ENCODE measurements around the gene SLC4A5.
"Not testable (repeated sequence)": the region's sequence is repeated elsewhere in the genome, so short reads cannot be mapped to it uniquely, and the experiment has no call there.

Gene SLC4A5

DNA sequence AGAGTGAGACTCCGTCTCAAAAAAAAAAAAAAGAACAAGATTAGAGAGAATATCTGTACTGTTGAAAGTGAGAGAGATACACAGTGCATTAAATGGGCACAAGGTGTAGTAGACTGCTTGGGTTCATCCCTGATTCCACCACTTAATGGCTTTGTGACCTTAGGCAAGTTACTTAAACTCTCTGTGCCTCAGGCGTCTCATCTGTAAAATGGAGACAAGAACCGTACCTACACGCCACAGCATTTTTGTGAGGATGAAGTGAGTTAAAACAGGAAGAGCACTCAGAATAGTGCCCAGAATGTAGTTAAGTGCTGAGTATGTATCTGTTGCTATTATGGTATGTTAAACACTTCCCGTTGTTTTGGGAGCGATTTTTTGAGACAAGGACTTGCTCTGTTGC lies 80.5 kb downstream of the SLC4A5 start:
- no peak for DNase-seq

DNA sequence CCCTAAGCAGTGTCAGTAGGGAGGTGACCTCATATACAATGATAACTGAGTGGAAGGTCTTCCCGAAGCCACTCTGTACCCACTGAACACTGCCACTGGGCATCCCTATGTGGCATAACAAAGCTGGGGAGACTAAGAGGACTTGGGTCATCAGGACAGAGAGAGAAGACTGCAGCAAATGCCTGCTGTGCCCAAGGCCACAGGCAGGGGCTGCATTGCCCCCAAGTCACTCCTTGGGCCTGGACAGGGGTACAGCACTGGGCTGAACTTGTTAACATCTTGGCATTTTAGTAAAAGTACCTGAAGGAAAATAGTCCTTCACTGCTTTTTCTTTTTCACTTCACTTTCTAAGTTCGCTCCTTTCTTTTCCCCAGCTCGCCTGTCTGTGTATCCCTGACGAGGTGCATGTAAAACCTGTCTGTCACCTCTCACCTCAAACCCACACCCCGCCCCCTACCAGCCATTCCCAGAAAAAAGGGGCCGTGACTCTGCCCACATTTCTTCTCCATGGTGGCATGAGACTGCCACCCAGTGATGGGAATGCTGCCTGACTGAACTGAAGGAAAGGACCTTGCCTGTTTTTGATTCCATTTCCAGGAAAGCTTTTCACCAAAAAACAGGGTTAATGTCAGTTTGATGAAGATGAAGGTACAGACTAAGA lies 81.9 kb downstream of the SLC4A5 start:
- DNase-seq = peak; percentile 4

DNA sequence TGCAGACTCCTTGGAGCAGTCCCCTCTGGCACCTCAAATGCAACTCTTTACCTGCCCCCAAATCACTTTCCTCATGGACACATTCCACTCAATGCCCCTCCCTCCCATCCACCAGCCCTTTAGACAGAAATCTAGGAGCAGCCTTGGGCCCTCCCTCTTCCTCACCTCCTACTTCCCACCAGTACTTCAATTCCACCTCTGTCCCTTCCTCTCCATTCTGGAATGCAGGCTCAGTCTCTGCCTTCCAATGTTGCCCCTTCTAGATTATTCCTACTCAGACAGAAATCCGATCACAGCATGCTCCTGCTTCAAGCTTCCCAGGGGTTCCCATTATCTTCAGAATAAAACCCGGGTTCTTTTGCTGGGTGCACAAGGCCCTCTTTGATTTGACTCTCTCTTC lies 82.7 kb downstream of the SLC4A5 start:
- no peak for DNase-seq

DNA sequence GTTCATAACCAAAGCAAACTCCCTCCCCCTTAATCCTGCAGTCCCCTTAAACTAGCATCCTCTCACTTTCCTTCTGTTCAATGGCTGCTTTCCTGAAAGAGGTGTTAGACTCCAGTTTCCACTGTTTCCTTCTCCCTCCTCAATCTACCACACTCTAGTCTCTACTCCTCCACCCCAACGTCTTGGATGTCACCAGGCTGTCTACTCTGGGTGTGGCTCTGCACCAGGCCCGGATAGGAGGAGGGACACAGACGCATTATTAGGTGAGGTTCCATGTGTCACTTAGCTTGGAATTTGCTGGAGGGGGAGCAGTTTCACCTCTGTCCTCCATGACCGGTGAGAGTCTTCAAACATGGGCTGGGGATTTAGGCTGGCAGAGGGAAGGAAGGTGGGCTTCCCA lies 83.5 kb downstream of the SLC4A5 start:
- DNase-seq = no peak

DNA sequence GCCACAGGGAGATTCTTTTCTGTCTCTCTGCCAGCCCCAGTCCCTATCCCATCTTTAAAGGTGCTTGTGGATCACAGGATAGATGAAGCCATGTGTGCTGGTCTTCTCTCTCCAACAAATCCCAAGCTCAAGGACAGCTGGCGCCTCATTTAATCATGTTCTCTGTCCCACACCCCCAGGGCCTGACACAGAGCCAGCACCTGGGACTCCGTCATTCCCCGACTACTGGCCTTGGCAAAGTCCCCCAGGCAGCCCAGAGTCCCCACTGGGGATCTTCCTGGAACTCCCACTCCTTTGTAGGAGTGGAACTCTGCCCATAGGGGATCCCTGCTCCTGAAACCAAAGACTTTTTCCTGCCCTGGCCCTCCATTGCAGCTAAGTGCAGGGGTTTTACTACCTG lies 84.0 kb downstream of the SLC4A5 start:
- no peak for DNase-seq

DNA sequence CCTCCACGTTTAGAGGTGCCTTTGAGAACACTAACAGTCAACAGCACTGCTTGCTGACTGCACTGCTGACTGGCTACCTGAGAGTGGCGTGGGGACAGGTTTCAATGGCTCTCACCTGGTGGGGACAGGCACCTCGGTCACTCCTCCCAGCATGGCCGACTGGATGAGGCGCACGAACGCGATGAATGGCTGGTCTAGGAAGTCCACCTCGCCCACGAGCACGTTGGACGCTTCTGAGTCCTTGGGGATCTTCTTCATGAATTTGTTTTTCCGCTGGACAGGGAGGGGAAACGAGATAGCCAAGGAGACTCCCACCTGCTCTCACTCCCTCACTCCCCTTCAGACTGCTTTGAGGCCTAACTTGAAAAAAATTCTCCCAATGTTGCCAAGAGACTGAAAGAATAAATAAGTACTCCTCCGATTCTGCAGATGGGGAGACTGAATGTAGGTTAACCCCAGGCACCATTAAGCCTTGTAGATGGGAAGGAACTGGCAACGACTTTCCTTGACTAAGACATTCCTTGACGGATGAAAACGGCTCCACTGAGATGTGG lies 87.5 kb downstream of the SLC4A5 start:
- no peak for DNase-seq

DNA sequence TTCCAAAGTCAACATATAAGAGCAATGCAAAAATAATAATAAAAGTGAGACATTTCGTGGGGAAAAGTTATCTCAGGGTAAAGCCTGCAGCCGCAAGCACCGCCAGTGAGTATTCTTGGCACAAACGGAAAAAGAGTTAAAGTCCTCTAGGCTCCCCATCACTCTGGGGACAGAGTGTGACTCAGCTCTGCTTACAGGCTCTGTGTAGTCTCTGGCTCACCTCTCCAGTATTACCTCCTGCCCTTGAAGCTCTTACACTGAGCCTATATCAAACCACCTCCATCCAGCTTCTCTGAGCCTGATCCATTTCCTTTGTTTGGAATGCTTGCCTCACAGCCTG lies 89.3 kb downstream of the SLC4A5 start:
- no peak for DNase-seq

DNA sequence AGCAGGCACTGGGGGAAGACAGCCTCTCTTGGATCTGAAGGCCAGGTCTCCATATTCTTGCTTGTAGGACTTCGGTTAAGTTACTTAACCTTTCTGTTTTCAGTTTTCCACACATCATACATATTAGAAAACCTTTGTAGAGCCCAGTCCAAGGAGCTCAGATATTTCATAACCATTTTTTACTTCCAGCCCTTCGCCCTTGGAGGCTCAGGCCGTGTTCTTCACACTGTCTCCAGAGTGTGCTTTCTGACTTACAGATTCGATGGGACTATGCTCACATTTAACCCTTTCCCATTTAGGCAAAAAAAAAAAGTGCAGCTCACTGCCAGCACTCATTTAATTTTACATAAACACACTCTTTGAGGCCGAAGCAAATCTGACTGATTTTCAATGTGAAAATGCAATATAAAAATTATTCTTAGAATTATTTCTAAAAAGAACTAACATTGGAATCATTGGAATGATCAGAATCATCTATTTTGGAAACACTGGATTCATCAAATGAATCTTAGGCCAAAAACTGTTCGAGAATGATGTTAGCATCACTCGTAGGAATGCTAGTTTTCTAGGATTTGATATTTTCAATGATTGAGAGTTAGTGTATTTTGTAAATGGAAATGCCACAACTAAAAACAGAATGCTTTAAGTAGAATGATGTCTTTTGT lies 89.8 kb downstream of the SLC4A5 start:
- no peak for DNase-seq

DNA sequence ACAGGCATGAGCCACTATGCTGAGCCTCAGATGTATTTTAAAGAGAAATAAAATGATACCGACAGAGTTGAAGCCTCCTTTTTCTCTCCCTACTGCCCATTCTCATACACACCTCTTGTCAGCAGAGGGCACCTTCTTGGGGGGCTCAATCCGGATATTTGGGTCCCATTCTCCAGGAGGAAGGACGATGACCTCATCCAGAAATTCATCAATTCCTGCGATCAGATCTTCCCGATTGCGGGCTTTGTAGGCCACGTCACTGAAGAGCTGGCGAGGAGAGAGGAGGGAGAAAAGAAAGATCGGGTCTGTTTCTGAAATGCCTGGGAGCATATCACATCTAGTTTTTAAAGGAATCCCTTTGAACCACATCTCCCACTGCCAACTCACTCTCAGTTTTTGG lies 90.4 kb downstream of the SLC4A5 start:
- no peak for DNase-seq

DNA sequence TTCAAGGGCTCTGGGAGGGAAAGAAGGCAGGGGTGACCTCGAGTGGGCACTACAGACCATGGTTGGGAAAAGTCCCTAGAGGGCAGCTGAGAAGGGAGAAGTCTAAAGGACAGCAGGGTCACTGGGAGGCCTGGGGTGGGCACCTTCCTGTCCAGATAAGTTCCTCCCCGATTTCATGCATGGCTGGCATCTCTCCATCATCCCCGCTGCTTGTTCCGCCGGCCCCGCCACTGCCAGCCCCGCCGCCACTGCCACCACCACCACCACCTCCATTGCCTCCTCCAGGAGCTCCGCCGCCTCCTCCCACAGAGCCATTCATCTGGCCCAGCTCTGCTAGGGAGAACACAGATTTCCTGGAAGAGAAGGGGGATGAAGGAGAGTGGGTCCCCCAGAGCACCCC lies 91.2 kb downstream of the SLC4A5 start:
- DNase-seq = no peak

DNA sequence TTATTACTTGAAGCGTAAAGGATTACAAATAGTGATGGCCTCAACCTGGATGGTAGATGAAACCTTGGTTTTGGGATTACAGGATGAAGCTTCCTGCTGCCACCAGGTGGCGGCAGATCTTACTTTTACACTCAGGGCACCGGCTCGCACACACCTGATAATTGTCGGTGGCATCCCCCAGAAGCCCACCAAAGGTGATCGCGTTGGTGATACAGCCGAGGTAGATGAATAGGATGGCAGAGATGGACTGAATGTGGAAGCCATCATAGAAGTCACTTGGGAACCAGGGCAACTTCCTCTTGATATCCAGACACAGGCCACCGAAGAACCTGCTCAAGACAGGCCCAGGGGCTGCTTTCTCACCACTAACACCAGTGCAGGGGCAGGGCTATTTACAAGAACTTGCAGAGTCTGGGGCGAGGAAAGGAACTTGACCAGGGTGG lies 93.0 kb downstream of the SLC4A5 start:
- peak; percentile 43 for DNase-seq

DNA sequence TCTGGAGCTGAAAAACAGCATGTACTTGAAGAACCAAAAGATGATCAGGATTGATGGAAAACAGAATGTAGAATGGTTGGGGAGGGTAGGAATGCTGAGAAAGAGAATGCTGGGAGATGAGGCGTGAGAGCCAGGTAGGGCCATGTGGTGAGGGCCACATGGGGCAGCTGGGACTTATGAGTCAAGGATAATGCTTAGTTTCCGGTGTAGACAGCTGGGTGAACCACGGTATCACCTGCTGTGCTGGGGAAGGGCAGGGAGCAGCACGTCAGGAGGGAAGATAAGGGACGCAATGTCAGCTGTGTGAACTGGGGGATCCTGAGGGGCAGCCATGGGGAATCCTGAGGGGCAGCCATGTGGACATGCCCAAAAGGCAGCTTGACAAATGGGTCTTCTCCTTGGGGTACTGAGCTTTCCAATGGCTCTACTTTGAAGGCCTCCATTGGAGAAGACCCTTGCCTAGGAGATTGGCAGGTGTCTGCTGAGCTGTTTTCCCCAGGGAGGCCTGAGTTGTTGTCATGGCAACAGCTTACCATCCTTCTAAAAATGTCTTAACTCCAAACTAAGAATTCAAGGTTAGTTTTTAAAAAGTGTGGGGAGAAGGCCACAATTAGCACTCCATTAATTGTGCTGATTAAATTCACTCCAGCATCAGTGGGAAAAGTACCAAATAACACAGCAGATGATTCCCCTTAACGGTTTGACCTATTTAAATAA lies 93.7 kb downstream of the SLC4A5 start:
- DNase-seq = no peak

DNA sequence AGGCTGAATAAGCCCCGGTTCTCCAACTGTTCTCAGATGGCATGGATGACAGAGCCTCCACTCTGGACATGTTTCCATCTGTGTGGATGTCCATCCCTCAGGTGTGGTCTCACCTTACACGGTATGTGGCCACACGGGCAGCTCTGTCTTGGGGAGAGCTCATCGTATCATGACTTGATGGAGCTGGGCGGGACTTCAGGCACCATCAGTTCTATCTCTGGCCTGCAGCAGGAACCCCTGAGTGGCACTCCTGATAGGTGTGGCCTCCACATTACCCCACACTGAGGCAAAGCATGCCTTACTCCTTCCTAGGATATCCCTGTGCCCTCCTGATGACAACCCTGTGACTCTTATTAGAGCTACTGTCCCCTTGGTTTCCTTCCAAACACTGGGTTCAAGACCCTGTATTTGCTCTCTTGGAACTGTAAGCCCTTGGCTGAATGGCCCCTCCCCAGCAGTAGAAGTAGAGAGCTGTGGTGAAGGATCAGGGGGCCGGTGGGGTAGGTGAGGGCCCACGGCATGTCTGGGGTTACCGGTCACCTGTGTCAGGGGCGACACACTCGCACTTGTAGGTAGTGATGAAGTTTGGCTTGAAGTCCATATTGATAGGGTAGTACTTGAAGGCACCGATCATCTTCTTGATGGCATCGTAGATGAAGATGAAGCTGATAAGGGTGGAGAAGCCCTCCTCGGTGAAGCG lies 96.6 kb downstream of the SLC4A5 start:
- DNase-seq = no peak

DNA sequence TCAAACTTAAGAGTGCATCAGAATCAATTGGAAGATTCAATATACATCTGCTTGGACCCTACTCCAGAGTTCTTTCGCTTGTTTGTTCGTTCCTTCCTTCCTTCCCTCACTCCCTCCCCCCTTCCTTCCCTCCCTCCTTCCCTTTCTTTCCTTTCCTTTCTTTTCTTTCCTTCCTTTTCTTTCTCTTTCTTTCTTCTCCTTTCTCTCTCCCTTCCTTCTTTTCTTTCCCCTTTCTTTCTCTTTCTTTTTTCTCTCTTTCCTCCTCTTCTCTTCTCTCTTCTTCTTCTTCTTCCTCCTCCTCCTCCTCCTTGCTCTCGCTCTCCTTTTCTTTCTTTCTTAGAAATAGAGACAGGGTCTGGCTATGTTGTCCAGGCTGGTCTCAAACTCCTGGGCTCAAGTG lies 98.9 kb downstream of the SLC4A5 start:
- DNase-seq = no peak

DNA sequence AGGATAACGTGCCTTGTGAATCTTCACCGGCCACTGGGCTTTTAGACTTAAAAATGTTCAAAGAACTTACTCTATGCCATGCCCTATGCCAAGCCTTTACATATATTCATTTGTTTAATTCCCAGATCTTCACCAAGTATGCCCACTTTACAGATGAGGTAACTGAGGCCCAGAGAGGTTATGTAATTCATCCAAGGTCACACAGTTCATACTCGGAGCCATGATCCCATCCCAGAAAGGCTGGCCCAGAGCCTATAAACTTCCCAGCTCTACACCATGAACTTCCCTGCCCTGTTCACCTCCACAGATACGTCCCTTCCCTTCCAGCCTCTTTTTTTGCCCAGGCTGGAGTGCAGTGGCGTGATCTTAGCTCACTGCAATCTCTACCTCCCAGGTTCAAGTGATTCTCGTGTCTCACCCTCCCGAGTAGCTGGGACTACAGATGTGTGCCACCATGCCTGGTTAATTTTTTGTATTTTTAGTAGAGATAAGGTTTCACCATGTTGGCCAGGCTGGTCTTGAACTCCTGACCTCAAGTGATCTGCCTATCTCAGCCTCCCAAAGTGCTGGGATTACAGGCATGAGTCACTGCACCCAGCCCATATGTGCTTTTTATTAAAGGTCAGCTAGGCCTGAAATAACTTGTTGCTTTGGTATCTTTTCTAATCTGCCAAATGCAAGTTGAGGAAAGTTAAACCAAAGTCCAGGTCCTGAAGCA lies 100.7 kb downstream of the SLC4A5 start:
- DNase-seq = no peak

DNA sequence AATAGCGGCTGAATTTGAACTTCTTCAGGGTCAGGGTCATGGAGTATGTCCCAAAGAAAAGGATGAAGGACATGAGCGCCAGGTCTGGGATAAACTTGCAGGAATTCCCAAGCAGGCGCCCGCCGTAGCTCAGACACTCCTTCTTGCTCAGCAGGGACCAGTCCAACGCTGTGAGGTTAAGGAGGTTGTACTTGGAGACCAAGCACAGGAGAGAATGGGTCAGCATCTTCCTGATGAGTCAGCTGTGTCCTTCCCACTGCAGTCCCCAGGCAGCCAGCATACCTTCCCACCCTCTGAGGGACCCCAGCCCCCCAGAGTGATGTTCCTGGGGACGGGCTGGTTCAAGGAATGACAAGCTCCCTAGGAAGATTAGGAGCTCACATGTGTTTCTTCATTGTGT lies 103.9 kb downstream of the SLC4A5 start:
- DNase-seq = no peak

DNA sequence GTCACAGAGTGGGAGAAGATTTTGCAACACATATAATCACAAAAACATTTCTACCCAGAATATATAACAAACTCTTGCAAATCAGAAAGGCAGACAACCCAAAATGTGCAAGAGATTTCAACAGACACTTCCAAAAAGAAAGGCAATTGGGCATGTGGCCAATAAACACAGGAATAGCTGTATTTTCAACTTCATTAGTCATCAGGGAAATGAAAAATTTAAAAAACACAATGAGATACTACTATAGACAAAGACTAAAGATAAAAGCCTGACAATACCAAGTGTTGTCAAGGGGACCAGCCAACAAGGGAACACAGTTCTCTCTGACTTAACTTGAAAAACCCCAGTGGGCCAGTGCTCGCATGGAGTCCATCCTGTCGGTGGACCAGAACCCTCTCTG lies 104.3 kb downstream of the SLC4A5 start:
- no peak for DNase-seq

DNA sequence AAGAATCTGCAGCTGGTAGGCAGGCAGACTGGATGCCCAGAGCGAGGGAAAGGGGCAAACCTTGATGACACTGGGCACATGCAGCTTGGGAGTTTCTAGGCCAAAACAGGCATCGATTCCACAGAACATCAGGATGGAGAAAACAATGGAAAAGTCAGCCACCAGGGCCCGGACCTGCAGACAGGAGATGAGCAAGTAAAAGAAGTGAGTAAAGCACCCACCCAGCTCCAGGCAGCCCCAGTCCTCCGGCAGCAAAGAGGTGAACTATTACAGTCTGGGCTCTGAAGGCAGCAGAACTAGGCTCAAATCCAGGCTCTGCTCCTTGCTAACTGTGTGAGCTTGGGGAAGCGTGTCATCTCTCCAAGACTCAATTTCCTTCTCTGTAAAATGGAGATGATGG lies 108.2 kb downstream of the SLC4A5 start:
- DNase-seq = no peak

DNA sequence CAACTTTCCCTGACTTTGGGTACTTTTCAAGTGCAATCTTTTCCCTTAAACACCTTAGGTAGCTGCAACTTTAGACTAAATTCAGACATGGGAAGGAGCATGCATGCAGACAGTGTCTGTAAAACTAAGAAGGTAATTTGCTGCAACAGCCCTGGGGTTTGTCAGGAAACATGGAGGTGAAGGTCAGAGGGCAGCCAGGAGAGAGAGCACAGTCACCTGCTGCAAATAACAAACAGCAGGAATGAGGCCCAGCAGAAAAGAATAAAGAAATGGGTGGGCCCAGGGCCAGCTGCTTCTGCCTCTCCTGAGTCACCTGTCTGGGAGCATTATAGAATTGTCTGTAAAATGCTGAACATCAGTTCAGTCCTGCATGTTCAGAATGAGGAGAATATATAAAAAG lies 109.6 kb downstream of the SLC4A5 start:
- DNase-seq = no peak

DNA sequence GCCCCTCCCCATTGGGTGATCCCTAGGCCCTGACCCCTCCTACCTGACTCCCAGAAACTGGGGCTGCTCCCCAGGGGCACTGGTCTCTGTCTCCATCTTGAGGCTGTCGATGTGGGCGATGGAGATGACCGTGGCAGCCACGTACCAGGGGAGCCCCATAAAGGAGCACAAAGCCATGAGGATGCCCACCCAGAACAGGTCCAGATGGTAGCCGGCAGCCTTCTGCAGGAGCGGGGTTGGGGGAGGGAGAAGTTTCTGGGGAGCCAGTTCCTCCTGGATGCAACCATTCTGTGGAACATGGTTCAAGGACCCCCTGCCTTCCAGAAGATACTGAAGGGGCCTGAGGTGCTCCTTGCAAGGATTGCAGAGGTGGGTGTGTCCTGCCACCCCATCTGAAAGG lies 110.8 kb downstream of the SLC4A5 start:
- no peak for DNase-seq

DNA sequence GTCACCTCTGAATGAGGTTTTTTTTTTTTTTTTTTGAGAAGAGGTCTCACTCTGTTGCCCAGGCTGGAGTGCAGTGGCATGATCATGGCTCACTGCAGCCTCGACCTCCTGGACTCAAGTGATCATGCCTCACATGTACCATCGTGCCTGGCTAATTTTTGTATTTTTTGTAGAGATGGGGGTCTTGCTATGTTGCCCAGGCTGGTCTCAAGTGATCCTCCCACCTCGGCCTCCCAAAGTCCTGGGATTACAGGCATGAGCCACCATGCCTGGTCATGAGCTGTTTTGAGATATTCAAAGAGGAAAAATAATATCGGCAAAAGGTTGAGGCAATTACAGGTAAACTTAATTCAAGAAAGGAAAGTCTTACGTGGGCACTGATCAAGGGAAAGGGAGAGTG lies 113.4 kb downstream of the SLC4A5 start:
- DNase-seq = not testable (repeated sequence)

DNA sequence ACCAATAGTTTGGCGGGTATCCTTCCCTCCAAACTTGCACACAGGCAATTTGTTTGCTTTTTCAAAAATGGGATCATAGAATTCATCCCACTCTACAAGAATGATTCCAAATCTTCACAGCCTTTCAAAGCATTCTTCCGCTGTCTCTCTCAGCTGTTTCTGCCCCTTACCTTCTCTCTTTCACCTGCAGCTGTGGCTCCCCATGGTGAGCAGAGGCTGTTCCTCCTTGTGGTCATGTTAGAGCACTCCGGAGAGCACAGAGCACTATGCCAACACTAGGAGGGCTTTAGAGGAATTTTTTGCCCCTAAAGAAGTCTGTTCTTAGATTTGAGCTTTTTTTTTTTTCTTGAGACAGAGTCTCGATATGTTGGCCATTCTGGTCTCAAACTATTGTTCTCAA lies 114.4 kb downstream of the SLC4A5 start:
- DNase-seq = no peak

DNA sequence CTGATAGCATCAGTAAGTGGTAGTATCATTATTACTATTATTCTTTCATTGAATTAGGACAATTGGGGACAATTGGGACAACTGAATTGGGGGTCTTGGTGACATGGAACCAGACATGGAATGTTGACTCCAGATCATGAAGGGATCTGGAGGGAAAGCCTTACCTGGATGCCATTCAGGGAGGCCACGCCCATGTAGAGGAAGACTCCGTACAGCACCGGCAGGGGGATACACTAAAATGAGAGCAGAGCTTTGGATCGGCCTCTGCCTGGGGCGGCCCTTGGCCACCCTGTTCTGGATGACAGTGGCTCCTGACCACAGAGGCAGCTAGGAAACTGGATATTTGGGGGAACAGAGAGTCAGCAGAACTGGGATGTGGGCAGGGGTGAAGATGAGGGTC lies 115.6 kb downstream of the SLC4A5 start:
- no peak for DNase-seq

Data from NCI-H774 (cell line).